ENCODE measurements around the gene HMGCL. TPM values are rescaled to one million over a fixed set of nuclear protein-coding genes. Genes with fewer than 3 reads are reported as not detected.
A peak's percentile ranks its signal among the peaks of the same experiment; 100 is the strongest.
"Not testable (repeated sequence)": the region's sequence is repeated elsewhere in the genome, so short reads cannot be mapped to it uniquely, and the experiment has no call there.

Gene HMGCL
- total RNA-seq, 3 donors from 2014 or later = 45.2 to 83.4 (median 62.6) TPM

DNA sequence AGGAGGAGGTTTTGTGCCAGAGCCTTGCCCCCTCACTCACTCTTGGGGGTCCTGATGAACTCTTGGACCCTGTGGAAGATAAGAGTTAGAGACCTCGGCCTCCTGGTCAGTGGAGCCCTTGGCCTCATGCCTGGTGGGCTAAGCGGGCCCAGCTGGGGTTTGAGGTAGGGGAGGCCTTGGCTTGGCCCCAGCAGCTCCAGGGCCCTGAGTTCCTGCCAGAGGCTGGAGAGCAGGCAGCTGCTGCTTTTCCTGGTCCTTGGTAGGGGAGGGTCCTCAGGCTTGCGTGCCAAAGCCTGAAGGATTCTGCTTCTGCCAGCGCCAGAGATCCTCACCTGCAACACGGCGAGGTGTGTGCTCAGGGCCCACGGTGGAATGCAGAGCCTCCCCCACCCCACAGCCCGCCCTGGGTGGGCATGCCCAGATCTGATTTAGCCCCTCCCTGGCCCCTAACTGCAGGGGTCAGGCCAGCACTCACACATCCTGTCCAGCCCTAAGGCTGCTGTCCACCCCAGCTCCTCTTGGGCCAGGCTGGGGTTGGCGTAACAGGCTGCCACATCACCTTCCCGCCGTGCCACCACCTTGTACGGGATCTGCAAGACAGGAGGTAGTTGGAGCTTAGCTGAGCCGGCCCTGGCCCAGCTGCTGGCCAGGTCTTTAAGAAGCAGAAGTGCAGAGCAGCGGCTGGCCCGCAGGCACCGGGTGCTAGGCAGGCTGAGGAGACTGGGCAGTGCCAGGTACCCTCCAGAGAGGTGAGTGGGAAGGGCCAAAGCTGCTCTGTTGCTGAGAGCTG is 29.4 kb downstream of the HMGCL start:
- ATAC-seq = no peak
- H3K9me3 ChIP-seq = no peaks in the 10 kb centered on the region
- no peak for TF ChIP-seq CTCF (IDR thresholded peaks at IDR 0.05)
- peak in 1 of 3 donors; percentile 57 for DNase-seq
- no peak overlapping the region for H3K4me3 ChIP-seq
- intact Hi-C loops (cut with DNase I, micrococcal nuclease) = no loop called here
- no peaks in the 10 kb centered on the region for H3K36me3 ChIP-seq (ENCODE audit: low read depth)
- peaks cover 37% of the 10 kb centered on the region for H3K4me1 ChIP-seq (ENCODE audit: low read depth)

GRCh38 chr1:23794732-23795182 is 30.5 kb downstream of the HMGCL start:
- intact Hi-C loops (cut with DNase I, micrococcal nuclease); H3K36me3 ChIP-seq (ENCODE audit: low read depth): not testable (repeated sequence)

DNA sequence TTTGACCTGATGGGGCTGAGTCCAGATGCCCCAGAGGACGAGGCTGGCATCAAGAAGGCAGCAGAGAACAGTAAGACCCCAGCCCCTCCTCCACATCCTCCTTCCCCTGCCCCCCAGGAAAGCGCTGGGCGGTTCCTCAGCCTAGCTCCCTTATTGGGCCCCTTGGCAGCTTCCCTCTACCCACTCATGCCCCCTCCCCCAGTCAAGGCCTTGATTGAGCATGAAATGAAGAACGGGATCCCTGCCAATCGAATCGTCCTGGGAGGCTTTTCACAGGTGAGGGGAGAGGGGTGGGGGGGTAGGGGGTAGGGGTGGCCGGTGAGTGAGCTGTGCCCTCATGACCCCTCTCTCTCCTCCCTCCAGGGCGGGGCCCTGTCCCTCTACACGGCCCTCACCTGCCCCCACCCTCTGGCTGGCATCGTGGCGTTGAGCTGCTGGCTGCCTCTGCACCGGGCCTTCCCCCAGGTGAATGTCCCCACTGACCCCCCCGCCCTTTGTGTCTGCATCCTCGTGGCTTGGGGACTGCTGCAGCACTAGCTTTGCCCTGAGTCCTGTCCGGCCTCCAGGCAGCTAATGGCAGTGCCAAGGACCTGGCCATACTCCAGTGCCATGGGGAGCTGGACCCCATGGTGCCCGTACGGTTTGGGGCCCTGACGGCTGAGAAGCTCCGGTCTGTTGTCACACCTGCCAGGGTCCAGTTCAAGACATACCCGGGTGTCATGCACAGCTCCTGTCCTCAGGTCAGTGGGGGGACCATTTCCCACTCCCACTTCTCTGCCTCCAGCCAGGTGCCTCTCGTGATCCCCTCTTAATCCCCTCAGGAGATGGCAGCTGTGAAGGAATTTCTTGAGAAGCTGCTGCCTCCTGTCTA is 31.1 kb downstream of the HMGCL start:
- intact Hi-C loops (cut with DNase I, micrococcal nuclease) = no loop called here
- Histone ChIP-seq H3K9me3 (no peaks in the 10 kb centered on the region), H3K4me3 (no peak overlapping the region), H3K36me3 (ENCODE audit: low read depth) (no peaks in the 10 kb centered on the region), H3K4me1 (ENCODE audit: low read depth) (peaks cover 37% of the 10 kb centered on the region)
- TF ChIP-seq CTCF (IDR thresholded peaks at IDR 0.05) = no peak
- peak in 2 of 3 donors; percentile 49 to 62 for DNase-seq
- ATAC-seq = no peak

More at GRCh38 chr1:23794732-23795182, 30.5 kb downstream of the HMGCL start:
- not testable (repeated sequence) for H3K4me3 ChIP-seq, ATAC-seq, H3K9me3 ChIP-seq
- peaks cover 41% of the 10 kb centered on the region for H3K4me1 ChIP-seq (ENCODE audit: low read depth)
- DNase-seq = peak in 1 of 3 donors; percentile 51

- no peaks in the 10 kb centered on the region for H3K36me3 ChIP-seq (ENCODE audit: low read depth)
- no peaks in the 10 kb centered on the region for H3K9me3 ChIP-seq
- DNase-seq (peak; percentile 77 to 83 (median 81)), ATAC-seq (peak; percentile 64)
- TF ChIP-seq CTCF (IDR thresholded peaks at IDR 0.05) = no peak
- H3K4me3 ChIP-seq = no peak overlapping the region
- intact Hi-C loops (cut with DNase I, micrococcal nuclease) = no loop called here
- peaks cover 33% of the 10 kb centered on the region for H3K4me1 ChIP-seq (ENCODE audit: low read depth)
Measured at GRCh38 chr1:23793018-23793781, 32.0 kb downstream of the HMGCL start.

DNA sequence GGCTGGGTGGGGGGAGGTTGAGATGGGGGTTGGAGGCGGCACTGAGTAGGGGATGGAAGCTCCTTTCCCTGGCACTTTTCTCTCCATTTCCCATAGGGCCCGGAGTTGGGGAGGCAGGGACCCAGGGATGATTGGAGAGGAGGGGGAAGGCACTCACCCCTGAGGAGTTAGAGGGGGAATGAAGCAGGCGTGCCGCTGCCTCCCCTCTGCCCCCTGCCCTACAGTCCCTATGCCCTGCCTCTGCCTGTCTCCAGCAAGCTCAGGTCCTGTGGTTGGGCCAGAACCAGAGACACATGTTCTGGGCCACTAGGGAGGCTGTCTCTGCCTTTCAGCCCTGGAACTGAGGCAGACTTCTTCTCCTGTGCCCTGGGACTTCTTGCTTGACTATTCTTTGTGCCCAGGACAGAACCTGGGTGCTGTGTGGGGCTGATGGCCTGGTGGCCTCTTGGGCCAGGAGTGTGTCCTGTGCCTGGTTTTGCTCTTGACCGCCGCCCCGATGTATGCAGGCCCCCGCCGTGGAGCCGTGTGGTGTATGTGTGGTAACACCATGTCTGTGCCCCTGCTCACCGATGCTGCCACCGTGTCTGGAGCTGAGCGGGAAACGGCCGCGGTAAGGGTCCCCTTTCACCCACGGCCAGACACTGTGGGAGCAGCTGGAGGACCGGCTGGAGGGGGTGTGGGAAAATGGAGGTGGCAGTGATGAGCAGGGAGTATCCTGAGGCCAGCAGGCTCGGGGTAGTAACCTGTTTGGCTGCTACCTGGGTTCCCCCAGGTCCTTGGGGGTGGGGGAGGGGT is 32.9 kb downstream of the HMGCL start:
- DNase-seq (peak in 1 of 3 donors; percentile 62), ATAC-seq (no peak)
- no peaks in the 10 kb centered on the region for H3K36me3 ChIP-seq (ENCODE audit: low read depth)
- H3K4me3 ChIP-seq = no peak overlapping the region
- intact Hi-C loops (cut with DNase I, micrococcal nuclease) = no loop called here
- no peaks in the 10 kb centered on the region for H3K9me3 ChIP-seq
- no peak for TF ChIP-seq CTCF (IDR thresholded peaks at IDR 0.05)
- H3K4me1 ChIP-seq (ENCODE audit: low read depth) = peaks cover 30% of the 10 kb centered on the region
